GM23338 (cell line): ENCODE data around the gene RNF130.

Source experiments
- CREB1 ChIP-seq: fragments of 250-450 bp; sonication (Bioruptor Pico); IDR thresholded peaks from 2 replicates; pipeline ENCODE4 v1.5.0; 2020; ENCODE audit warnings: low read depth, mild to moderate bottlenecking, moderate library complexity
- EZH2 ChIP-seq: fragments of 200-600 bp; sonication (generic); IDR thresholded peaks from one replicate; pipeline ENCODE4 v1.8.0; 2017; ENCODE audit warnings: antibody characterized with exemption, mild to moderate bottlenecking, low read depth; ENCODE audit not compliant: unreplicated experiment
- EZH2phosphoT487 ChIP-seq: fragments of 200-600 bp; sonication (generic); IDR thresholded peaks from one replicate; pipeline ENCODE4 v1.8.1; 2018; ENCODE audit warnings: antibody characterized with exemption; ENCODE audit not compliant: unreplicated experiment
- JUNB ChIP-seq: IDR thresholded peaks from one replicate; pipeline ENCODE4 v1.6.1; 2016; ENCODE audit warnings: antibody characterized with exemption; ENCODE audit not compliant: unreplicated experiment
- NANOG ChIP-seq: IDR thresholded peaks from 2 replicates; pipeline ENCODE4 v1.6.1; 2016; ENCODE audit warnings: antibody characterized with exemption, borderline replicate concordance
- POLR2AphosphoS5 ChIP-seq: IDR thresholded peaks from 2 replicates; pipeline ENCODE4 v1.6.1; 2016; ENCODE audit warnings: antibody characterized with exemption, low read depth
- STAT1 ChIP-seq: IDR thresholded peaks from one replicate; pipeline ENCODE4 v1.6.1; 2016; ENCODE audit warnings: antibody characterized with exemption; ENCODE audit not compliant: unreplicated experiment
- ZNF114 ChIP-seq: fragments of 250-450 bp; sonication (Bioruptor Pico); IDR thresholded peaks from 2 replicates; pipeline ENCODE4 v1.5.0; 2020; ENCODE audit warnings: mild to moderate bottlenecking, moderate library complexity
- ZNF331 ChIP-seq: fragments of 250-450 bp; sonication (Bioruptor Pico); IDR thresholded peaks from 2 replicates; pipeline ENCODE4 v1.5.0; 2020; ENCODE audit warnings: low read depth, mild to moderate bottlenecking, moderate library complexity
- TF ChIP-seq, protein P1 (sequence below), 2 experiments: fragments of 200-600 bp in 1 of 2; sonication (generic) in 1 of 2; conservative IDR thresholded peaks; 2 replicates each; pipeline versions ENCODE4 v1.5.1 to v1.6.1; 2016 to 2017; ENCODE audit warnings: antibody characterized with exemption in 2 of 2, low read depth in 2 of 2, mild to moderate bottlenecking in 2 of 2, moderate library complexity in 1 of 2
- TF ChIP-seq, protein P2 (sequence below): IDR thresholded peaks from one replicate; pipeline ENCODE4 v1.6.1; 2018; ENCODE audit warnings: antibody characterized with exemption; ENCODE audit not compliant: unreplicated experiment
- TF ChIP-seq, protein P3 (sequence below): IDR thresholded peaks from 2 replicates; pipeline ENCODE4 v1.6.1; 2016; ENCODE audit warnings: antibody characterized with exemption
- TF ChIP-seq, protein P4 (sequence below): fragments of 250-450 bp; sonication (Bioruptor Pico); IDR thresholded peaks from 2 replicates; pipeline ENCODE4 v1.5.0; 2020; ENCODE audit warnings: mild to moderate bottlenecking, moderate library complexity

DNA sequence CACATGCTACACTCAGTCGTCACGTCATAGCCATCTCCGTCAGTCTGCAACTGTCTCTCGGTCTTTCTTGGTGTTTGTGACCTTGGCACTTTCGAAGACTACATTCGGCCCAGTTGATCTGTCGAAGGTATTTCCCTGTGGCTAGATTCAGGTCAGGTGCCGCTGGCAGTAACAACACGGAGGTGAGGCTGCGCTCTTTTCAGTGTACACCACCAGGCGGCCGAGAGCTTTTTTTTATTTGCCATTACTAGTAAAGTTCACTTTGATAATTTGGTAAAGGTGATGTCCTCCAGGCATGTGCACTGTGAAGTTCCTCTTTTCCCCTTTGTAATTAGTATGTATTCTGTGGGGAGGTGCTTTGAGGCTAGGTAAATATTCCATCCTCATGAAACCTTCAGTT, 49.7 kb downstream of the RNF130 start:
- TF ChIP-seq, protein P1, sequence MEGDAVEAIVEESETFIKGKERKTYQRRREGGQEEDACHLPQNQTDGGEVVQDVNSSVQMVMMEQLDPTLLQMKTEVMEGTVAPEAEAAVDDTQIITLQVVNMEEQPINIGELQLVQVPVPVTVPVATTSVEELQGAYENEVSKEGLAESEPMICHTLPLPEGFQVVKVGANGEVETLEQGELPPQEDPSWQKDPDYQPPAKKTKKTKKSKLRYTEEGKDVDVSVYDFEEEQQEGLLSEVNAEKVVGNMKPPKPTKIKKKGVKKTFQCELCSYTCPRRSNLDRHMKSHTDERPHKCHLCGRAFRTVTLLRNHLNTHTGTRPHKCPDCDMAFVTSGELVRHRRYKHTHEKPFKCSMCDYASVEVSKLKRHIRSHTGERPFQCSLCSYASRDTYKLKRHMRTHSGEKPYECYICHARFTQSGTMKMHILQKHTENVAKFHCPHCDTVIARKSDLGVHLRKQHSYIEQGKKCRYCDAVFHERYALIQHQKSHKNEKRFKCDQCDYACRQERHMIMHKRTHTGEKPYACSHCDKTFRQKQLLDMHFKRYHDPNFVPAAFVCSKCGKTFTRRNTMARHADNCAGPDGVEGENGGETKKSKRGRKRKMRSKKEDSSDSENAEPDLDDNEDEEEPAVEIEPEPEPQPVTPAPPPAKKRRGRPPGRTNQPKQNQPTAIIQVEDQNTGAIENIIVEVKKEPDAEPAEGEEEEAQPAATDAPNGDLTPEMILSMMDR (conservative IDR thresholded peaks at IDR 0.05; ENCODE audit: low read depth in 2 of 2): peak; percentile 25 to 54; a peak in 3 of 4 replicates
- TF ChIP-seq POLR2AphosphoS5: no peak
- no peak for TF ChIP-seq CREB1 (CRISPR knock-in tag)
- no peak for TF ChIP-seq ZNF331 (CRISPR knock-in tag)
- TF ChIP-seq, protein P2, sequence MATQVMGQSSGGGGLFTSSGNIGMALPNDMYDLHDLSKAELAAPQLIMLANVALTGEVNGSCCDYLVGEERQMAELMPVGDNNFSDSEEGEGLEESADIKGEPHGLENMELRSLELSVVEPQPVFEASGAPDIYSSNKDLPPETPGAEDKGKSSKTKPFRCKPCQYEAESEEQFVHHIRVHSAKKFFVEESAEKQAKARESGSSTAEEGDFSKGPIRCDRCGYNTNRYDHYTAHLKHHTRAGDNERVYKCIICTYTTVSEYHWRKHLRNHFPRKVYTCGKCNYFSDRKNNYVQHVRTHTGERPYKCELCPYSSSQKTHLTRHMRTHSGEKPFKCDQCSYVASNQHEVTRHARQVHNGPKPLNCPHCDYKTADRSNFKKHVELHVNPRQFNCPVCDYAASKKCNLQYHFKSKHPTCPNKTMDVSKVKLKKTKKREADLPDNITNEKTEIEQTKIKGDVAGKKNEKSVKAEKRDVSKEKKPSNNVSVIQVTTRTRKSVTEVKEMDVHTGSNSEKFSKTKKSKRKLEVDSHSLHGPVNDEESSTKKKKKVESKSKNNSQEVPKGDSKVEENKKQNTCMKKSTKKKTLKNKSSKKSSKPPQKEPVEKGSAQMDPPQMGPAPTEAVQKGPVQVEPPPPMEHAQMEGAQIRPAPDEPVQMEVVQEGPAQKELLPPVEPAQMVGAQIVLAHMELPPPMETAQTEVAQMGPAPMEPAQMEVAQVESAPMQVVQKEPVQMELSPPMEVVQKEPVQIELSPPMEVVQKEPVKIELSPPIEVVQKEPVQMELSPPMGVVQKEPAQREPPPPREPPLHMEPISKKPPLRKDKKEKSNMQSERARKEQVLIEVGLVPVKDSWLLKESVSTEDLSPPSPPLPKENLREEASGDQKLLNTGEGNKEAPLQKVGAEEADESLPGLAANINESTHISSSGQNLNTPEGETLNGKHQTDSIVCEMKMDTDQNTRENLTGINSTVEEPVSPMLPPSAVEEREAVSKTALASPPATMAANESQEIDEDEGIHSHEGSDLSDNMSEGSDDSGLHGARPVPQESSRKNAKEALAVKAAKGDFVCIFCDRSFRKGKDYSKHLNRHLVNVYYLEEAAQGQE: no peak
- no peak for TF ChIP-seq EZH2
- TF ChIP-seq EZH2phosphoT487: no peak
- no peak for TF ChIP-seq JUNB
- TF ChIP-seq, protein P3, sequence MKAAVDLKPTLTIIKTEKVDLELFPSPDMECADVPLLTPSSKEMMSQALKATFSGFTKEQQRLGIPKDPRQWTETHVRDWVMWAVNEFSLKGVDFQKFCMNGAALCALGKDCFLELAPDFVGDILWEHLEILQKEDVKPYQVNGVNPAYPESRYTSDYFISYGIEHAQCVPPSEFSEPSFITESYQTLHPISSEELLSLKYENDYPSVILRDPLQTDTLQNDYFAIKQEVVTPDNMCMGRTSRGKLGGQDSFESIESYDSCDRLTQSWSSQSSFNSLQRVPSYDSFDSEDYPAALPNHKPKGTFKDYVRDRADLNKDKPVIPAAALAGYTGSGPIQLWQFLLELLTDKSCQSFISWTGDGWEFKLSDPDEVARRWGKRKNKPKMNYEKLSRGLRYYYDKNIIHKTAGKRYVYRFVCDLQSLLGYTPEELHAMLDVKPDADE: no peak
- no peak for TF ChIP-seq NANOG
- TF ChIP-seq STAT1: no peak
- TF ChIP-seq, protein P4, sequence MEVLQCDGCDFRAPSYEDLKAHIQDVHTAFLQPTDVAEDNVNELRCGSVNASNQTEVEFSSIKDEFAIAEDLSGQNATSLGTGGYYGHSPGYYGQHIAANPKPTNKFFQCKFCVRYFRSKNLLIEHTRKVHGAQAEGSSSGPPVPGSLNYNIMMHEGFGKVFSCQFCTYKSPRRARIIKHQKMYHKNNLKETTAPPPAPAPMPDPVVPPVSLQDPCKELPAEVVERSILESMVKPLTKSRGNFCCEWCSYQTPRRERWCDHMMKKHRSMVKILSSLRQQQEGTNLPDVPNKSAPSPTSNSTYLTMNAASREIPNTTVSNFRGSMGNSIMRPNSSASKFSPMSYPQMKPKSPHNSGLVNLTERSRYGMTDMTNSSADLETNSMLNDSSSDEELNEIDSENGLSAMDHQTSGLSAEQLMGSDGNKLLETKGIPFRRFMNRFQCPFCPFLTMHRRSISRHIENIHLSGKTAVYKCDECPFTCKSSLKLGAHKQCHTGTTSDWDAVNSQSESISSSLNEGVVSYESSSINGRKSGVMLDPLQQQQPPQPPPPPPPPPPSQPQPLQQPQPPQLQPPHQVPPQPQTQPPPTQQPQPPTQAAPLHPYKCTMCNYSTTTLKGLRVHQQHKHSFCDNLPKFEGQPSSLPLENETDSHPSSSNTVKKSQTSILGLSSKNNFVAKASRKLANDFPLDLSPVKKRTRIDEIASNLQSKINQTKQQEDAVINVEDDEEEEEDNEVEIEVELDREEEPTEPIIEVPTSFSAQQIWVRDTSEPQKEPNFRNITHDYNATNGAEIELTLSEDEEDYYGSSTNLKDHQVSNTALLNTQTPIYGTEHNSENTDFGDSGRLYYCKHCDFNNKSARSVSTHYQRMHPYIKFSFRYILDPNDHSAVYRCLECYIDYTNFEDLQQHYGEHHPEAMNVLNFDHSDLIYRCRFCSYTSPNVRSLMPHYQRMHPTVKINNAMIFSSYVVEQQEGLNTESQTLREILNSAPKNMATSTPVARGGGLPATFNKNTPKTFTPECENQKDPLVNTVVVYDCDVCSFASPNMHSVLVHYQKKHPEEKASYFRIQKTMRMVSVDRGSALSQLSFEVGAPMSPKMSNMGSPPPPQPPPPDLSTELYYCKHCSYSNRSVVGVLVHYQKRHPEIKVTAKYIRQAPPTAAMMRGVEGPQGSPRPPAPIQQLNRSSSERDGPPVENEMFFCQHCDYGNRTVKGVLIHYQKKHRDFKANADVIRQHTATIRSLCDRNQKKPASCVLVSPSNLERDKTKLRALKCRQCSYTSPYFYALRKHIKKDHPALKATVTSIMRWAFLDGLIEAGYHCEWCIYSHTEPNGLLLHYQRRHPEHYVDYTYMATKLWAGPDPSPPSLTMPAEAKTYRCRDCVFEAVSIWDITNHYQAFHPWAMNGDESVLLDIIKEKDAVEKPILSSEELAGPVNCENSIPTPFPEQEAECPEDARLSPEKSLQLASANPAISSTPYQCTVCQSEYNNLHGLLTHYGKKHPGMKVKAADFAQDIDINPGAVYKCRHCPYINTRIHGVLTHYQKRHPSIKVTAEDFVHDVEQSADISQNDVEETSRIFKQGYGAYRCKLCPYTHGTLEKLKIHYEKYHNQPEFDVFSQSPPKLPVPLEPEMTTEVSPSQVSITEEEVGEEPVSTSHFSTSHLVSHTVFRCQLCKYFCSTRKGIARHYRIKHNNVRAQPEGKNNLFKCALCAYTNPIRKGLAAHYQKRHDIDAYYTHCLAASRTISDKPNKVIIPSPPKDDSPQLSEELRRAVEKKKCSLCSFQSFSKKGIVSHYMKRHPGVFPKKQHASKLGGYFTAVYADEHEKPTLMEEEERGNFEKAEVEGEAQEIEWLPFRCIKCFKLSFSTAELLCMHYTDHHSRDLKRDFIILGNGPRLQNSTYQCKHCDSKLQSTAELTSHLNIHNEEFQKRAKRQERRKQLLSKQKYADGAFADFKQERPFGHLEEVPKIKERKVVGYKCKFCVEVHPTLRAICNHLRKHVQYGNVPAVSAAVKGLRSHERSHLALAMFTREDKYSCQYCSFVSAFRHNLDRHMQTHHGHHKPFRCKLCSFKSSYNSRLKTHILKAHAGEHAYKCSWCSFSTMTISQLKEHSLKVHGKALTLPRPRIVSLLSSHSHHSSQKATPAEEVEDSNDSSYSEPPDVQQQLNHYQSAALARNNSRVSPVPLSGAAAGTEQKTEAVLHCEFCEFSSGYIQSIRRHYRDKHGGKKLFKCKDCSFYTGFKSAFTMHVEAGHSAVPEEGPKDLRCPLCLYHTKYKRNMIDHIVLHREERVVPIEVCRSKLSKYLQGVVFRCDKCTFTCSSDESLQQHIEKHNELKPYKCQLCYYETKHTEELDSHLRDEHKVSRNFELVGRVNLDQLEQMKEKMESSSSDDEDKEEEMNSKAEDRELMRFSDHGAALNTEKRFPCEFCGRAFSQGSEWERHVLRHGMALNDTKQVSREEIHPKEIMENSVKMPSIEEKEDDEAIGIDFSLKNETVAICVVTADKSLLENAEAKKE: no peak
- TF ChIP-seq ZNF114 (CRISPR knock-in tag): no peak
